Measurements from ENCODE around the gene COMMD4. TPM values are rescaled to one million over a fixed set of nuclear protein-coding genes. Genes with fewer than 3 reads are reported as not detected.
"Not testable (repeated sequence)": the region's sequence is repeated elsewhere in the genome, so short reads cannot be mapped to it uniquely, and the experiment has no call there.

The COMMD4 gene
- 100 and 144 TPM in 2 replicates for total RNA-seq (2014; rRNA removed; shearing (Covaris generic); ENCODE audit: low replicate concordance)

GRCh38 chr15:75335705-75336355 lies at the start of gene COMMD4:
TSS of gene COMMD4 (plus strand) at chr15:75336063. CDS start at chr15:75336090, 27 bp downstream.
- Histone ChIP-seq H3K9me3 (no peaks in the 10 kb centered on the region), H3K4me3 (peak within 1 kb of the TSS; percentile 71), H3K27me3 (no peaks in the 10 kb centered on the region), H3K36me3 (peaks cover 3% of the 10 kb centered on the region; the same call in 1 of the 2 replicates)
- DNase-seq: peak; percentile 97

GRCh38 chr15:75293660-75294059 lies 42.2 kb upstream of the COMMD4 start:
- DNase-seq, H3K4me3 ChIP-seq, H3K9me3 ChIP-seq, H3K27me3 ChIP-seq, H3K36me3 ChIP-seq: not testable (repeated sequence)

- H3K27me3 ChIP-seq, H3K36me3 ChIP-seq, DNase-seq: not testable (repeated sequence)
Measured at GRCh38 chr15:75298541-75299310, 37.1 kb upstream of the COMMD4 start.

GRCh38 chr15:75299311-75299688 lies 36.6 kb upstream of the COMMD4 start:
- DNase-seq: peak; percentile 24
- not testable (repeated sequence) for H3K4me3 ChIP-seq, H3K36me3 ChIP-seq, H3K9me3 ChIP-seq
- peaks cover 11% of the 10 kb centered on the region for H3K27me3 ChIP-seq

More at GRCh38 chr15:75298541-75299310, 37.1 kb upstream of the COMMD4 start:
- not testable (repeated sequence) for H3K4me3 ChIP-seq, H3K9me3 ChIP-seq

GRCh38 chr15:75300026-75300425 lies 35.8 kb upstream of the COMMD4 start:
- not testable (repeated sequence) for H3K4me3 ChIP-seq, H3K36me3 ChIP-seq, H3K9me3 ChIP-seq, DNase-seq
- peaks cover 16% of the 10 kb centered on the region for H3K27me3 ChIP-seq

- Histone ChIP-seq H3K4me3 (no peak overlapping the region), H3K9me3 (no peaks in the 10 kb centered on the region), H3K36me3 (no peaks in the 10 kb centered on the region), H3K27me3 (peaks cover 25% of the 10 kb centered on the region)
- DNase-seq: no peak
Measured at GRCh38 chr15:75302318-75302717, 33.5 kb upstream of the COMMD4 start.

- H3K4me3 ChIP-seq, H3K36me3 ChIP-seq, H3K9me3 ChIP-seq, DNase-seq: not testable (repeated sequence)
- peaks cover 26% of the 10 kb centered on the region for H3K27me3 ChIP-seq
Measured at GRCh38 chr15:75302753-75303152, 33.1 kb upstream of the COMMD4 start.

GRCh38 chr15:75306188-75306587 lies 29.7 kb upstream of the COMMD4 start:
- Histone ChIP-seq H3K9me3 (0 out of 2 replicates have a peak, but pooled peaks cover 1% of the 10 kb centered on the region), H3K27me3 (peaks cover 42% of the 10 kb centered on the region)

GRCh38 chr15:75307778-75308390 lies 28.0 kb upstream of the COMMD4 start:
- Histone ChIP-seq H3K4me3 (no peak overlapping the region), H3K27me3 (peaks cover 42% of the 10 kb centered on the region), H3K9me3 (peaks cover 7% of the 10 kb centered on the region; the same call in 1 of the 2 replicates), H3K36me3 (no peaks in the 10 kb centered on the region)
- peak; percentile 37 for DNase-seq

More at GRCh38 chr15:75306188-75306587, 29.7 kb upstream of the COMMD4 start:
- DNase-seq: no peak
- Histone ChIP-seq H3K4me3 (no peak overlapping the region), H3K36me3 (no peaks in the 10 kb centered on the region)

GRCh38 chr15:75309711-75310110 lies 26.2 kb upstream of the COMMD4 start:
- Histone ChIP-seq H3K9me3 (peaks cover 7% of the 10 kb centered on the region; the same call in 1 of the 2 replicates), H3K4me3 (no peak overlapping the region), H3K36me3 (no peaks in the 10 kb centered on the region), H3K27me3 (peaks cover 31% of the 10 kb centered on the region)
- no peak for DNase-seq

- H3K27me3 ChIP-seq: peaks cover 17% of the 10 kb centered on the region
- H3K9me3 ChIP-seq, H3K4me3 ChIP-seq, H3K36me3 ChIP-seq: not testable (repeated sequence)
- peak; percentile 56 for DNase-seq
Measured at GRCh38 chr15:75312548-75312947, 23.3 kb upstream of the COMMD4 start.

GRCh38 chr15:75313116-75313845 lies 22.6 kb upstream of the COMMD4 start:
- no peak for DNase-seq
- H3K27me3 ChIP-seq: peaks cover 11% of the 10 kb centered on the region
- H3K9me3 ChIP-seq: peaks cover 7% of the 10 kb centered on the region; the same call in 1 of the 2 replicates
- H3K4me3 ChIP-seq: no peak overlapping the region
- H3K36me3 ChIP-seq: no peaks in the 10 kb centered on the region

- DNase-seq: no peak
- Histone ChIP-seq H3K4me3 (no peak overlapping the region), H3K9me3 (peaks cover 7% of the 10 kb centered on the region; the same call in 1 of the 2 replicates)
Measured at GRCh38 chr15:75314552-75315290, 21.1 kb upstream of the COMMD4 start.

GRCh38 chr15:75319231-75319897 lies 16.5 kb upstream of the COMMD4 start:
- H3K36me3 ChIP-seq, H3K27me3 ChIP-seq, H3K9me3 ChIP-seq, H3K4me3 ChIP-seq, DNase-seq: not testable (repeated sequence)

More at GRCh38 chr15:75314552-75315290, 21.1 kb upstream of the COMMD4 start:
- Histone ChIP-seq H3K27me3 (peaks cover 4% of the 10 kb centered on the region; the same call in 1 of the 2 replicates), H3K36me3 (no peaks in the 10 kb centered on the region)

- H3K36me3 ChIP-seq: no peaks in the 10 kb centered on the region
- no peaks in the 10 kb centered on the region for H3K9me3 ChIP-seq
- no peak overlapping the region for H3K4me3 ChIP-seq
- H3K27me3 ChIP-seq: no peaks in the 10 kb centered on the region
- DNase-seq: no peak
Measured at GRCh38 chr15:75321711-75322110, 14.2 kb upstream of the COMMD4 start.

Data from MG63 (cell line).